Panc1 (cell line): ENCODE results near the gene HS3ST2.
"Not testable (repeated sequence)": the region's sequence is repeated elsewhere in the genome, so short reads cannot be mapped to it uniquely, and the experiment has no call there.

ENCODE experiments used
- CTCF ChIP-seq: fragments of 450-650 bp; IDR thresholded peaks from 2 replicates; pipeline ENCODE4 v1.5.1; 2017; ENCODE audit warnings: mild to moderate bottlenecking
- POLR2AphosphoS5 ChIP-seq: IDR thresholded peaks from 2 replicates; pipeline ENCODE4 v1.6.1; 2012; ENCODE audit warnings: mild to moderate bottlenecking, low read depth, low read length, moderate library complexity
- REST ChIP-seq, 2 experiments: IDR thresholded peaks; 2 replicates each; pipeline ENCODE4 v1.6.1; 2011 to 2012; ENCODE audit warnings: low read depth in 2 of 2, control low read depth in 1 of 2, low read length in 1 of 2, mild to moderate bottlenecking in 1 of 2, moderate library complexity in 1 of 2; ENCODE audit not compliant: insufficient read depth in 1 of 2
- SIN3A ChIP-seq: IDR thresholded peaks from 2 replicates; pipeline ENCODE4 v1.6.1; 2012; ENCODE audit warnings: low read depth, mild to moderate bottlenecking, low read length, moderate library complexity, borderline replicate concordance; ENCODE audit not compliant: insufficient read depth
- TCF7L2 ChIP-seq: IDR thresholded peaks from 2 replicates; pipeline ENCODE4 v1.6.1; 2011; ENCODE audit warnings: mild to moderate bottlenecking, low read depth, low read length, inconsistent platforms

DNA sequence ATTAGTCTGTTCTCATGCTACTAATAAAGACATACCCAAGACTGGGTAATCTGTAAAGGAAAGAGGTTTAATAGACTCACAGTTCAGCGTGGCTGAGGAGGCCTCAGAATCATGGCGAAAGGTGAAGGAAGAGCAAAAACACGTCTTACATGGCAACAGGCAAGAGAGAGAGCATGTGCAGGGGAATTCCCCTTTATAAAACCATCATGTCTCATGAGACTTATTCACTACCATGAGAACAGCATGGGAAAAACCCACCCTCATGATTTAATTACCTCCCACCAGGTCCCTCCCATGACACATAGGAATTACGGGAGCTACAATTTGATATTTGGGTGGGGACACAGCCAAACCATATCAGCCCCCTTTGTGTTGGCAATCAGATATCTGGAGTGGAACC, 85.6 kb downstream of the HS3ST2 start:
- TF ChIP-seq CTCF; POLR2AphosphoS5; REST (IDR thresholded peaks at IDR 0.05; ENCODE audit: insufficient read depth in 1 of 2, low read depth in 2 of 2, low read length in 1 of 2); SIN3A; TCF7L2: not testable (repeated sequence)
